Smooth muscle cell (in vitro differentiated cells): Measurements from ENCODE around the gene CAMKK1. TPM values are rescaled to one million over a fixed set of nuclear protein-coding genes. Genes with fewer than 3 reads are reported as not detected.

ENCODE experiments used
- DNase-seq: peaks from one replicate; lab custom pipeline; 2025; ENCODE audit not compliant: unreplicated experiment; lab: John Stamatoyannopoulos, UW
- H2AFZ ChIP-seq: fragments of 200-600 bp; sonication (generic); 2 replicates; pipeline ENCODE4 v1.6.0; 2016; ENCODE audit warnings: antibody characterized with exemption, low read depth, mild to moderate bottlenecking
- H3F3A ChIP-seq: fragments of 200-600 bp; sonication (generic); 2 replicates; pipeline ENCODE4 v1.6.0; 2017; ENCODE audit warnings: antibody characterized with exemption, low read depth
- H3K27ac ChIP-seq: fragments of 200-600 bp; sonication (generic); 2 replicates; pipeline ENCODE4 v1.5.1; 2016; ENCODE audit warnings: low read depth, mild to moderate bottlenecking
- H3K27me3 ChIP-seq: fragments of 200-600 bp; sonication (generic); 2 replicates; pipeline ENCODE4 v1.6.1; 2016; ENCODE audit warnings: low read depth, mild to moderate bottlenecking
- H3K36me3 ChIP-seq: fragments of 200-600 bp; sonication (generic); 2 replicates; pipeline ENCODE4 v1.5.1; 2016; ENCODE audit warnings: low read depth
- H3K4me1 ChIP-seq: fragments of 200-600 bp; sonication (generic); 2 replicates; pipeline ENCODE4 v1.5.1; 2016; ENCODE audit warnings: low read depth
- H3K4me2 ChIP-seq: fragments of 200-600 bp; sonication (generic); 2 replicates; pipeline ENCODE4 v1.6.0; 2016; ENCODE audit warnings: mild to moderate bottlenecking
- H3K4me3 ChIP-seq: fragments of 200-600 bp; sonication (generic); 2 replicates; pipeline ENCODE4 v1.5.1; 2016; ENCODE audit warnings: mild to moderate bottlenecking
- H3K79me2 ChIP-seq: fragments of 200-600 bp; sonication (generic); 2 replicates; pipeline ENCODE4 v1.6.0; 2016; ENCODE audit warnings: low read depth, mild to moderate bottlenecking
- H3K9ac ChIP-seq: fragments of 200-600 bp; sonication (generic); 2 replicates; pipeline ENCODE4 v1.6.0; 2016; ENCODE audit warnings: low read depth
- H3K9me3 ChIP-seq: fragments of 200-600 bp; sonication (generic); replicated peaks from 2 replicates; pipeline ENCODE4 v1.5.1; 2016; ENCODE audit warnings: low read depth
- H4K20me1 ChIP-seq: fragments of 200-600 bp; sonication (generic); 2 replicates; pipeline ENCODE4 v1.6.0; 2016; ENCODE audit warnings: low read depth
- WGBS: methylation state at CpG from one replicate; pipeline ENCODE4 v1.1.7; 2016; ENCODE audit warnings: low lambda C conversion rate; 5-methylcytosine and 5-hydroxymethylcytosine counted together
- polyA plus RNA-seq: library from polyadenylated mRNA; unstranded; fragments of >200 nt; fragmentation: Nextera tagmentation; extraction: Ambion mirVana; gene quantifications from 2 replicates; pipeline ENCODE4 v1.2.1, GENCODE V29; 2016
- total RNA-seq: library from RNA; depleted of rRNA; stranded (reverse); fragments of >200 nt; gene quantifications from 2 replicates; pipeline ENCODE4 v1.2.3, GENCODE V29; 2014
- TF ChIP-seq, protein P1 (sequence below): fragments of 200-600 bp; sonication (generic); IDR thresholded peaks from 2 replicates; pipeline ENCODE4 v1.5.1; 2017; ENCODE audit warnings: borderline replicate concordance, mild to moderate bottlenecking, antibody characterized with exemption; ENCODE audit not compliant: insufficient read depth, poor library complexity, severe bottlenecking

CAMKK1 gene
- total and polyA plus RNA-seq, 2 experiments from 2014 or later, result 8.1 to 8.8 TPM

DNA sequence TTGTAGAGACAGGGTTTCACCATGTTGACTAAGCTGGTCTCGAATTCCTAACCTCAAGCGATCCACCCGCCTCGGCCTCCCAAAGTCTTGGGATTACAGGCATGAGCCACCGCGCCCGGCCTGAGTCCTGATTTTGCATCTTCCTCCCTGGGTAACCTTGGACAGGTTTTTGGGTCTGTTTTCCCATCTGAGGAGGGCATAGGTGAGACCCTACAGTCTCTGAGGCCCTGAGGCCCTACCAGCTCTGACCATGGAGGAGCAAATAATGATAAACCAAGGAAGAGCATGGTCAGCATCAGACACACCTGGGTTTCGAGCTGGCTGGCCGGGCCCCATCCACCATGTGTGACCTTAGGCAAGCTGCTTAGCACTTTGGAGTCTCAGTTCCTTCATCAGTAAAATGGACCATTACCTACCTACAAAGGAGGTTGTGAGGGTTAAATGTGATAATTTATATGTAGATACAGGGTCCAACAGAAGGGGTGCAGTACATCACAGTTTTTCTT lies 45.6 kb downstream of the CAMKK1 start:
- Histone ChIP-seq H3K4me1 (peaks cover 7% of the 10 kb centered on the region), H3K27ac (no peak overlapping the region), H3K27me3 (no peaks in the 10 kb centered on the region), H4K20me1 (peaks cover 29% of the 10 kb centered on the region), H3K36me3 (no peaks in the 10 kb centered on the region), H3K9ac (no peak overlapping the region), H2AFZ (no peak overlapping the region), H3F3A (no peaks in the 10 kb centered on the region), H3K4me3 (no peak overlapping the region), H3K4me2 (no peak overlapping the region), H3K9me3 (no peaks in the 10 kb centered on the region), H3K79me2 (peaks cover 36% of the 10 kb centered on the region)
- DNase-seq, result no peak
- 96% methylated on average over 9 of the region's 9 CpGs for WGBS
- TF ChIP-seq, protein P1, sequence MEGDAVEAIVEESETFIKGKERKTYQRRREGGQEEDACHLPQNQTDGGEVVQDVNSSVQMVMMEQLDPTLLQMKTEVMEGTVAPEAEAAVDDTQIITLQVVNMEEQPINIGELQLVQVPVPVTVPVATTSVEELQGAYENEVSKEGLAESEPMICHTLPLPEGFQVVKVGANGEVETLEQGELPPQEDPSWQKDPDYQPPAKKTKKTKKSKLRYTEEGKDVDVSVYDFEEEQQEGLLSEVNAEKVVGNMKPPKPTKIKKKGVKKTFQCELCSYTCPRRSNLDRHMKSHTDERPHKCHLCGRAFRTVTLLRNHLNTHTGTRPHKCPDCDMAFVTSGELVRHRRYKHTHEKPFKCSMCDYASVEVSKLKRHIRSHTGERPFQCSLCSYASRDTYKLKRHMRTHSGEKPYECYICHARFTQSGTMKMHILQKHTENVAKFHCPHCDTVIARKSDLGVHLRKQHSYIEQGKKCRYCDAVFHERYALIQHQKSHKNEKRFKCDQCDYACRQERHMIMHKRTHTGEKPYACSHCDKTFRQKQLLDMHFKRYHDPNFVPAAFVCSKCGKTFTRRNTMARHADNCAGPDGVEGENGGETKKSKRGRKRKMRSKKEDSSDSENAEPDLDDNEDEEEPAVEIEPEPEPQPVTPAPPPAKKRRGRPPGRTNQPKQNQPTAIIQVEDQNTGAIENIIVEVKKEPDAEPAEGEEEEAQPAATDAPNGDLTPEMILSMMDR, result no peak

DNA sequence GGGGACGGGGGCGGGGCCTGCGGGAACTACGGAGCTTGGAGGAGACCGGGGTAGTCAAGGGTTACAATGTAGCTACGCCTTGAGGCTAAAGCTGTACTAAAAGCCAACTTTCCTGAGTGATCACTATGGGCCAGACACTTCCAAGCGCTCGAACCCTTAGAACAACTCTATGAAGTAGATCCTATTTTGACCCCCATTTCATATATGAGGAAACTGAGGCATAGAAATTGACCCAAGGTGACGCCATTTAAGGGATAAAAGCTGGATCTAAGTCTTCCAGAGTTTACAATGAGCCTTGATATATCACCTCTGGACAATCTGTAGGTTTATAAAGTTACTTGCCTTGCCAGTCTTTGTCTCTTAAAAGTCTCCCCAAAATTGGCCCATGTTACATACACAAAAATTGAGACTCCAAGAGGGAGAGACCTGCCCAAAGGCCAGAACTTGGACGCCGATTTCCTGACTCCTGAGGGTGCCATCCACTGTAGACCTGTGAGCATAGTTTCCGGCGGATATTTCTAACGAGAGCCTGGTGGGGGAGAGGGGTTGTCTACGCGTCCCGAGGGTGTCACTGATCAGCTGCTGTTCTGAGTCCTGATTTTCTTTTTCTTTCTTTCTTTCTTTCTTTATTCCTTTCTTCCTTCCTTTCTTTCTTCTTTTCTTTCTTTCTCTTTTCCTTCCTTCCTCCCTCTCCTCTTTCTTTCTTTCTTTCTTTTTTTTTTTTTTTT lies 46.3 kb downstream of the CAMKK1 start:
- Histone ChIP-seq H3K9me3 (no peaks in the 10 kb centered on the region), H4K20me1 (peaks cover 34% of the 10 kb centered on the region), H3K79me2 (peaks cover 41% of the 10 kb centered on the region), H3F3A (no peaks in the 10 kb centered on the region), H3K4me1 (peaks cover 7% of the 10 kb centered on the region), H3K9ac (no peak overlapping the region), H3K4me2 (peak overlapping the region; percentile 80), H3K36me3 (no peaks in the 10 kb centered on the region), H3K27ac (no peak overlapping the region), H3K4me3 (peak overlapping the region; percentile 27), H3K27me3 (no peaks in the 10 kb centered on the region), H2AFZ (peak overlapping the region; percentile 36)
- DNase-seq, result no peak
- WGBS, result 56% methylated on average over 16 of the region's 17 CpGs
- TF ChIP-seq, protein P1, result no peak

DNA sequence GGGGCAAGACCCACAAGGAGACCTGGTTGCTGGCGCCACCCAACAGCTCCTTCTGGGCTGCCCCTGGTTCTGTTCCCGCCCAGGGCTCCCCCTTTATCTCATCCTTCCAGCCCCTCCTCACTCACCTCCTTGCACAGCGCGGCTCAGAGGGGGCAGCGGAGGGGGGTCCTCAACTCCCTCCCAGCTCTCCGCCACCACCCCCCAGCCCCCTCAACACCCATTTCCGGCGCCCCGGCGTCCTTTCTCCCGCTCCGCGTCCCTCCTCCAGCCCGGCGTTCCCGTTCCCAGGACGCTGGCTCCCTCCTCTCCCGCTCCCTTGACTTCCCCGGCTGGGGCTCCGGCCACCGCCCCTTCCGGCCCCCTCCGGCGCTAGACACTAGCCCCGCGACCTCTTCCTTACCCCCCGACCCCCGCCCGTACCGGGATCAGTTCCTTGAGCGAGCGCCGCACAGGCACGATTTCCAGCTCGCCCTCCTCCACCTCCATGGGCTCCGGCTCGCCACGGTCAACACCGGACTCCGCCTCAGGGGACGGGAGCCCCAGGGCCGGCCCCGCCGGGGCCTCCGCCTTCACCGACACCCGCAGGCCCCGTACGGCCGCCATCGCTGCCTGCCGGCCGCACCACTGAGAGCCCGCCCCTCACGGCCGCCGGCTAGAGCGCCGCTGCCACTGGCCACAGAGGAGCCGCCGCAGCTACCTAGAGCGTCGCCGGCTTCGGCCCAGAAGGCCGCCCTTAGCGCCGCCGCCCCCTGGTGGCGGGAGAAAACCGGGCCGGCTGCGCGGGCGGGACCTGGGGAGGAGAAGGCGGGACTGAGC lies 47.0 kb downstream of the CAMKK1 start, which contains the start of gene NCBP3:
TSS of gene NCBP3 (minus strand) at position 626 of the 816 bp plus-strand sequence. CDS start at position 603, 23 bp downstream.
- H3K79me2 ChIP-seq, result peaks cover 48% of the 10 kb centered on the region

More for the DNA sequence above, 47.0 kb downstream of the CAMKK1 start, which contains the start of gene NCBP3:
- Histone ChIP-seq H3K27ac (peak within 1 kb of the TSS; percentile 71), H3K4me3 (peak within 1 kb of the TSS; percentile 73), H3K4me2 (peak within 1 kb of the TSS; percentile 94), H3K9me3 (no peaks in the 10 kb centered on the region), H3K4me1 (peaks cover 7% of the 10 kb centered on the region), H4K20me1 (peaks cover 41% of the 10 kb centered on the region), H3K36me3 (peaks cover 5% of the 10 kb centered on the region), H2AFZ (peak within 1 kb of the TSS; percentile 58), H3F3A (no peaks in the 10 kb centered on the region), H3K9ac (peak within 1 kb of the TSS; percentile 95), H3K27me3 (no peaks in the 10 kb centered on the region)
- 1% methylated on average over 40 of the region's 76 CpGs for WGBS
- DNase-seq, result peak; percentile 72
- TF ChIP-seq, protein P1, result peak; percentile 97
